ENCODE results near the gene CRACR2A. TPM values are rescaled to one million over a fixed set of nuclear protein-coding genes. Genes with fewer than 3 reads are reported as not detected.

CRACR2A gene
- total and polyA plus RNA-seq, 4 donors: 1.2 to 2.1 (median 1.8) TPM

- H3K4me1 ChIP-seq (ENCODE audit: control insufficient read depth, insufficient read depth, low read length): peaks cover 16% of the 10 kb centered on the region
- no peaks in the 10 kb centered on the region for H3K9me3 ChIP-seq (ENCODE audit: control insufficient read depth, insufficient read depth, low read length)
- whole genome bisulfite sequencing (ENCODE audit: insufficient coverage): 69% methylated on average over 9 of the region's 15 CpGs
- no peak overlapping the region for H3K4me3 ChIP-seq (ENCODE audit: low read depth, low read length)
- H3K27me3 ChIP-seq (ENCODE audit: control insufficient read depth, insufficient read depth, low read length): peaks cover 2% of the 10 kb centered on the region
- peak in 1 of 6 donors; percentile 75 for DNase-seq (ENCODE audit: low read depth in 4 of 6, low spot score in 6 of 6)
- peaks cover 8% of the 10 kb centered on the region for H3K36me3 ChIP-seq (ENCODE audit: control insufficient read depth, insufficient read depth, low read length)
- no peak overlapping the region for H3K27ac ChIP-seq (ENCODE audit: low read depth, low read length)
Observed at GRCh38 chr12:3579446-3580093, 173.3 kb downstream of the CRACR2A start.

- no peak for DNase-seq (ENCODE audit: low read depth in 4 of 6, low spot score in 6 of 6)
- WGBS (ENCODE audit: insufficient coverage): 76% methylated on average over 4 of the region's 5 CpGs
- Histone ChIP-seq H3K9me3 (ENCODE audit: control insufficient read depth, insufficient read depth, low read length) (no peaks in the 10 kb centered on the region), H3K36me3 (ENCODE audit: control insufficient read depth, insufficient read depth, low read length) (peaks cover 7% of the 10 kb centered on the region), H3K27me3 (ENCODE audit: control insufficient read depth, insufficient read depth, low read length) (peaks cover 2% of the 10 kb centered on the region), H3K27ac (ENCODE audit: low read depth, low read length) (no peak overlapping the region), H3K4me3 (ENCODE audit: low read depth, low read length) (no peak overlapping the region), H3K4me1 (ENCODE audit: control insufficient read depth, insufficient read depth, low read length) (peaks cover 16% of the 10 kb centered on the region)
Observed at GRCh38 chr12:3578557-3578956, 174.4 kb downstream of the CRACR2A start.

- no peaks in the 10 kb centered on the region for H3K9me3 ChIP-seq (ENCODE audit: control insufficient read depth, insufficient read depth, low read length)
- WGBS (ENCODE audit: insufficient coverage): 90% methylated on average over 9 of the region's 9 CpGs
- H3K27ac ChIP-seq (ENCODE audit: low read depth, low read length): no peak overlapping the region
- H3K4me1 ChIP-seq (ENCODE audit: control insufficient read depth, insufficient read depth, low read length): peaks cover 16% of the 10 kb centered on the region
- no peak for DNase-seq (ENCODE audit: low read depth in 4 of 6, low spot score in 6 of 6)
- no peak overlapping the region for H3K4me3 ChIP-seq (ENCODE audit: low read depth, low read length)
- peaks cover 2% of the 10 kb centered on the region for H3K27me3 ChIP-seq (ENCODE audit: control insufficient read depth, insufficient read depth, low read length)
- H3K36me3 ChIP-seq (ENCODE audit: control insufficient read depth, insufficient read depth, low read length): peaks cover 5% of the 10 kb centered on the region
Observed at GRCh38 chr12:3576891-3577290, 176.0 kb downstream of the CRACR2A start.

GRCh38 chr12:3574986-3575385, 177.9 kb downstream of the CRACR2A start:
- WGBS (ENCODE audit: insufficient coverage): no CpG with 5 or more reads among the region's 7 CpGs
- H3K4me1 ChIP-seq (ENCODE audit: control insufficient read depth, insufficient read depth, low read length): peaks cover 18% of the 10 kb centered on the region
- no peak overlapping the region for H3K27ac ChIP-seq (ENCODE audit: low read depth, low read length)
- peaks cover 5% of the 10 kb centered on the region for H3K36me3 ChIP-seq (ENCODE audit: control insufficient read depth, insufficient read depth, low read length)
- no peak for DNase-seq (ENCODE audit: low read depth in 4 of 6, low spot score in 6 of 6)
- H3K4me3 ChIP-seq (ENCODE audit: low read depth, low read length): no peak overlapping the region
- H3K9me3 ChIP-seq (ENCODE audit: control insufficient read depth, insufficient read depth, low read length): no peaks in the 10 kb centered on the region
- peaks cover 2% of the 10 kb centered on the region for H3K27me3 ChIP-seq (ENCODE audit: control insufficient read depth, insufficient read depth, low read length)

- Histone ChIP-seq H3K27ac (ENCODE audit: low read depth, low read length) (no peak overlapping the region), H3K36me3 (ENCODE audit: control insufficient read depth, insufficient read depth, low read length) (peaks cover 5% of the 10 kb centered on the region), H3K4me3 (ENCODE audit: low read depth, low read length) (no peak overlapping the region), H3K9me3 (ENCODE audit: control insufficient read depth, insufficient read depth, low read length) (no peaks in the 10 kb centered on the region), H3K4me1 (ENCODE audit: control insufficient read depth, insufficient read depth, low read length) (peaks cover 11% of the 10 kb centered on the region), H3K27me3 (ENCODE audit: control insufficient read depth, insufficient read depth, low read length) (peaks cover 2% of the 10 kb centered on the region)
- DNase-seq (ENCODE audit: low read depth in 4 of 6, low spot score in 6 of 6): no peak
Observed at GRCh38 chr12:3572560-3572959, 180.3 kb downstream of the CRACR2A start.

GRCh38 chr12:3571724-3572123, 181.2 kb downstream of the CRACR2A start:
- DNase-seq (ENCODE audit: low read depth in 4 of 6, low spot score in 6 of 6): peak in 2 of 6 donors; percentile 35 to 64
- Histone ChIP-seq H3K36me3 (ENCODE audit: control insufficient read depth, insufficient read depth, low read length) (peaks cover 2% of the 10 kb centered on the region), H3K27me3 (ENCODE audit: control insufficient read depth, insufficient read depth, low read length) (peaks cover 2% of the 10 kb centered on the region), H3K27ac (ENCODE audit: low read depth, low read length) (no peak overlapping the region), H3K4me3 (ENCODE audit: low read depth, low read length) (no peak overlapping the region), H3K4me1 (ENCODE audit: control insufficient read depth, insufficient read depth, low read length) (peaks cover 10% of the 10 kb centered on the region), H3K9me3 (ENCODE audit: control insufficient read depth, insufficient read depth, low read length) (no peaks in the 10 kb centered on the region)

- Histone ChIP-seq H3K36me3 (ENCODE audit: control insufficient read depth, insufficient read depth, low read length) (no peaks in the 10 kb centered on the region), H3K9me3 (ENCODE audit: control insufficient read depth, insufficient read depth, low read length) (no peaks in the 10 kb centered on the region), H3K4me3 (ENCODE audit: low read depth, low read length) (no peak overlapping the region), H3K27me3 (ENCODE audit: control insufficient read depth, insufficient read depth, low read length) (peaks cover 2% of the 10 kb centered on the region), H3K4me1 (ENCODE audit: control insufficient read depth, insufficient read depth, low read length) (peaks cover 8% of the 10 kb centered on the region), H3K27ac (ENCODE audit: low read depth, low read length) (no peak overlapping the region)
- no peak for DNase-seq (ENCODE audit: low read depth in 4 of 6, low spot score in 6 of 6)
- 40% methylated on average over 1 of the region's 1 CpG for WGBS (ENCODE audit: insufficient coverage)
Observed at GRCh38 chr12:3571323-3571722, 181.6 kb downstream of the CRACR2A start.

GRCh38 chr12:3568695-3569094, 184.2 kb downstream of the CRACR2A start:
- no peaks in the 10 kb centered on the region for H3K36me3 ChIP-seq (ENCODE audit: control insufficient read depth, insufficient read depth, low read length)
- no peak for DNase-seq (ENCODE audit: low read depth in 4 of 6, low spot score in 6 of 6)
- WGBS (ENCODE audit: insufficient coverage): 96% methylated on average over 9 of the region's 9 CpGs
- no peaks in the 10 kb centered on the region for H3K9me3 ChIP-seq (ENCODE audit: control insufficient read depth, insufficient read depth, low read length)
- H3K4me1 ChIP-seq (ENCODE audit: control insufficient read depth, insufficient read depth, low read length): peaks cover 3% of the 10 kb centered on the region
- H3K27ac ChIP-seq (ENCODE audit: low read depth, low read length): no peak overlapping the region
- no peak overlapping the region for H3K4me3 ChIP-seq (ENCODE audit: low read depth, low read length)
- H3K27me3 ChIP-seq (ENCODE audit: control insufficient read depth, insufficient read depth, low read length): no peaks in the 10 kb centered on the region

GRCh38 chr12:3565985-3566384, 186.9 kb downstream of the CRACR2A start:
- no peaks in the 10 kb centered on the region for H3K36me3 ChIP-seq (ENCODE audit: control insufficient read depth, insufficient read depth, low read length)
- H3K9me3 ChIP-seq (ENCODE audit: control insufficient read depth, insufficient read depth, low read length): no peaks in the 10 kb centered on the region
- no peak overlapping the region for H3K27ac ChIP-seq (ENCODE audit: low read depth, low read length)
- H3K27me3 ChIP-seq (ENCODE audit: control insufficient read depth, insufficient read depth, low read length): no peaks in the 10 kb centered on the region
- H3K4me3 ChIP-seq (ENCODE audit: low read depth, low read length): no peak overlapping the region
- no CpG with 5 or more reads among the region's 1 CpG for WGBS (ENCODE audit: insufficient coverage)
- no peak for DNase-seq (ENCODE audit: low read depth in 4 of 6, low spot score in 6 of 6)
- no peaks in the 10 kb centered on the region for H3K4me1 ChIP-seq (ENCODE audit: control insufficient read depth, insufficient read depth, low read length)
